ENCODE data around the gene CD83. TPM values are rescaled to one million over a fixed set of nuclear protein-coding genes. Genes with fewer than 3 reads are reported as not detected.

The CD83 gene
- total and polyA plus RNA-seq, 2 experiments from 2014 or later: 3.3 to 4.7 TPM

- no peak overlapping the region for H3K27ac ChIP-seq
- no peaks in the 10 kb centered on the region for H3K36me3 ChIP-seq
- no peaks in the 10 kb centered on the region for H3K4me1 ChIP-seq (ENCODE audit: low read depth)
- TF ChIP-seq, protein P1, sequence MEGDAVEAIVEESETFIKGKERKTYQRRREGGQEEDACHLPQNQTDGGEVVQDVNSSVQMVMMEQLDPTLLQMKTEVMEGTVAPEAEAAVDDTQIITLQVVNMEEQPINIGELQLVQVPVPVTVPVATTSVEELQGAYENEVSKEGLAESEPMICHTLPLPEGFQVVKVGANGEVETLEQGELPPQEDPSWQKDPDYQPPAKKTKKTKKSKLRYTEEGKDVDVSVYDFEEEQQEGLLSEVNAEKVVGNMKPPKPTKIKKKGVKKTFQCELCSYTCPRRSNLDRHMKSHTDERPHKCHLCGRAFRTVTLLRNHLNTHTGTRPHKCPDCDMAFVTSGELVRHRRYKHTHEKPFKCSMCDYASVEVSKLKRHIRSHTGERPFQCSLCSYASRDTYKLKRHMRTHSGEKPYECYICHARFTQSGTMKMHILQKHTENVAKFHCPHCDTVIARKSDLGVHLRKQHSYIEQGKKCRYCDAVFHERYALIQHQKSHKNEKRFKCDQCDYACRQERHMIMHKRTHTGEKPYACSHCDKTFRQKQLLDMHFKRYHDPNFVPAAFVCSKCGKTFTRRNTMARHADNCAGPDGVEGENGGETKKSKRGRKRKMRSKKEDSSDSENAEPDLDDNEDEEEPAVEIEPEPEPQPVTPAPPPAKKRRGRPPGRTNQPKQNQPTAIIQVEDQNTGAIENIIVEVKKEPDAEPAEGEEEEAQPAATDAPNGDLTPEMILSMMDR (IDR thresholded peaks at IDR 0.05; ENCODE audit: low read depth, low read length): no peak
- no peak for DNase-seq (ENCODE audit: low read depth in 1 of 2, low spot score in 1 of 2)
- H3K4me3 ChIP-seq: no peak overlapping the region
- H3K27me3 ChIP-seq: no peaks in the 10 kb centered on the region
- no peaks in the 10 kb centered on the region for H3K9me3 ChIP-seq (ENCODE audit: low read depth)
Observed at GRCh38 chr6:14125346-14125745, 7.8 kb downstream of the CD83 start.

GRCh38 chr6:14126191-14126590 lies 8.6 kb downstream of the CD83 start:
- Histone ChIP-seq H3K27ac (no peak overlapping the region), H3K4me3 (no peak overlapping the region), H3K4me1 (ENCODE audit: low read depth) (no peaks in the 10 kb centered on the region), H3K36me3 (no peaks in the 10 kb centered on the region), H3K9me3 (ENCODE audit: low read depth) (no peaks in the 10 kb centered on the region), H3K27me3 (no peaks in the 10 kb centered on the region)
- TF ChIP-seq, protein P1 (IDR thresholded peaks at IDR 0.05; ENCODE audit: low read depth, low read length): no peak
- DNase-seq (ENCODE audit: low read depth in 1 of 2, low spot score in 1 of 2): no peak

GRCh38 chr6:14127611-14128010 lies 10.0 kb downstream of the CD83 start:
- Histone ChIP-seq H3K27ac (no peak overlapping the region), H3K4me1 (ENCODE audit: low read depth) (no peaks in the 10 kb centered on the region)
- TF ChIP-seq, protein P1 (IDR thresholded peaks at IDR 0.05; ENCODE audit: low read depth, low read length): no peak

DNA sequence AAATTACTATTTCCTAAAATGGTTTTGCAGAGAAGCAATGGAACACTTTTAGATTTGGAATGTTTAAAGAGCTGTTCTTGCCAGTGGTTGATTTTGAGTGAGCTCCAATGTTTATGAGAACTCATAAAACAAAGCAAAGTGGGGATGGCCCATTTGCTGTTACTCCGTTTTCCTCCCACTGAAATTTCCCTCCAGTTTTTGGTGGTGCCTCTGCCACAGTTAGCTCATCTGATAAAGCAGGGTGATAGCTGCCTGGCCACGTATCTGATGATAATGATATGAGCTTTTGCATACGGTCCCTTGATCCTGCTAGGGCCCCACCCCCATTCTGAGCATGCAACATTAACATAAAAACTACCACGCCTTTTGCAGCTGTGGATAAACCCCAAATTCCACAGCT lies 10.4 kb downstream of the CD83 start:
- H3K36me3 ChIP-seq: no peaks in the 10 kb centered on the region
- TF ChIP-seq, protein P1 (IDR thresholded peaks at IDR 0.05; ENCODE audit: low read depth, low read length): no peak
- no peaks in the 10 kb centered on the region for H3K4me1 ChIP-seq (ENCODE audit: low read depth)
- H3K9me3 ChIP-seq (ENCODE audit: low read depth): no peaks in the 10 kb centered on the region
- no peak for DNase-seq (ENCODE audit: low read depth in 1 of 2, low spot score in 1 of 2)
- H3K4me3 ChIP-seq: no peak overlapping the region
- no peak overlapping the region for H3K27ac ChIP-seq
- no peaks in the 10 kb centered on the region for H3K27me3 ChIP-seq

More at GRCh38 chr6:14127611-14128010, 10.0 kb downstream of the CD83 start:
- Histone ChIP-seq H3K4me3 (no peak overlapping the region), H3K27me3 (no peaks in the 10 kb centered on the region), H3K36me3 (no peaks in the 10 kb centered on the region), H3K9me3 (ENCODE audit: low read depth) (no peaks in the 10 kb centered on the region)
- DNase-seq (ENCODE audit: low read depth in 1 of 2, low spot score in 1 of 2): no peak

DNA sequence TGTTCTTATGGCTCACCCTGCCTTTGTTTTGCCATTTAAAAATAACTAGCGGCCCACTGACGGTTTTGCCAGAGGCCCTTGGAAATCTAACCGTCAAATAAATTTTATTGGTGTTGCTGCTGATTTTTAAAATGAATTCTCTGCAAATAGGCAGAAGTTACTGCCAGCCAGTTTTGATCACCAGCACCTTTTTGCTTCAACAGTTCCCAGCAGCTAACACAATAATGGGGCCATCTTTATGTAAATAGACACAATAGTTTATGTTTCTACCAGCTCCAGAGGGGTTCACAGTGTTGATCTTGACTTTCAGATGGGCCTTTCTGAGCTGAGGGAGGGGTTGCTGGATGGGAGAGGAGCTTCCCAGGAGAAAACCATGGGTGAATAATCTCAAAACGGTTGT lies 11.2 kb downstream of the CD83 start:
- Histone ChIP-seq H3K4me3 (no peak overlapping the region), H3K9me3 (ENCODE audit: low read depth) (no peaks in the 10 kb centered on the region), H3K27ac (no peak overlapping the region), H3K36me3 (no peaks in the 10 kb centered on the region), H3K27me3 (no peaks in the 10 kb centered on the region), H3K4me1 (ENCODE audit: low read depth) (no peaks in the 10 kb centered on the region)
- TF ChIP-seq, protein P1 (IDR thresholded peaks at IDR 0.05; ENCODE audit: low read depth, low read length): no peak
- DNase-seq (ENCODE audit: low read depth in 1 of 2, low spot score in 1 of 2): no peak

DNA sequence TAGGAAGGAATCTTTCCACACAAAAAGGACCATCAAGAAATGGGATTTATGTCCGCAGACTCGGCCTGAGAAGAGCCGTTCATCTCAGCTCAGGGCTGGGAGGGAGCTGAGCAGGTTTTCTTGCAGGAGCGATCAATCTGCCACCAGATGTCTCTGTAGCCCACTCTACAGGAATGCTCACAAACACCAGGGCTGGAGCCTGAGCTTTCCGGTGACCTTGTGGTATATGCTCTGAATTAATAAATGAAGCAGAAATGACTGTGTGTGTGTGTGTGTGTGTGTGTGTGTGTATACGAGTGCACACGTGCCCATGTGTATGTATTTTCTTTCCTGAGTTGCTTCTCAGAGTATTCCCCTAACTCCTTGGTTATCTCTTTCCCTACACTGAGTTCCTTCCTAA lies 12.0 kb downstream of the CD83 start:
- no peaks in the 10 kb centered on the region for H3K27me3 ChIP-seq
- H3K4me3 ChIP-seq: no peak overlapping the region
- H3K27ac ChIP-seq: no peak overlapping the region
- H3K4me1 ChIP-seq (ENCODE audit: low read depth): no peaks in the 10 kb centered on the region
- TF ChIP-seq, protein P1 (IDR thresholded peaks at IDR 0.05; ENCODE audit: low read depth, low read length): peak; percentile 77
- no peaks in the 10 kb centered on the region for H3K9me3 ChIP-seq (ENCODE audit: low read depth)
- DNase-seq (ENCODE audit: low read depth in 1 of 2, low spot score in 1 of 2): peak; percentile 77 to 85
- no peaks in the 10 kb centered on the region for H3K36me3 ChIP-seq
